ENCODE measurements around the gene UNC119. TPM values are rescaled to one million over a fixed set of nuclear protein-coding genes. Genes with fewer than 3 reads are reported as not detected.

UNC119 gene
- 10 to 100 TPM; 39.1 to 67.7 TPM for total RNA-seq

DNA sequence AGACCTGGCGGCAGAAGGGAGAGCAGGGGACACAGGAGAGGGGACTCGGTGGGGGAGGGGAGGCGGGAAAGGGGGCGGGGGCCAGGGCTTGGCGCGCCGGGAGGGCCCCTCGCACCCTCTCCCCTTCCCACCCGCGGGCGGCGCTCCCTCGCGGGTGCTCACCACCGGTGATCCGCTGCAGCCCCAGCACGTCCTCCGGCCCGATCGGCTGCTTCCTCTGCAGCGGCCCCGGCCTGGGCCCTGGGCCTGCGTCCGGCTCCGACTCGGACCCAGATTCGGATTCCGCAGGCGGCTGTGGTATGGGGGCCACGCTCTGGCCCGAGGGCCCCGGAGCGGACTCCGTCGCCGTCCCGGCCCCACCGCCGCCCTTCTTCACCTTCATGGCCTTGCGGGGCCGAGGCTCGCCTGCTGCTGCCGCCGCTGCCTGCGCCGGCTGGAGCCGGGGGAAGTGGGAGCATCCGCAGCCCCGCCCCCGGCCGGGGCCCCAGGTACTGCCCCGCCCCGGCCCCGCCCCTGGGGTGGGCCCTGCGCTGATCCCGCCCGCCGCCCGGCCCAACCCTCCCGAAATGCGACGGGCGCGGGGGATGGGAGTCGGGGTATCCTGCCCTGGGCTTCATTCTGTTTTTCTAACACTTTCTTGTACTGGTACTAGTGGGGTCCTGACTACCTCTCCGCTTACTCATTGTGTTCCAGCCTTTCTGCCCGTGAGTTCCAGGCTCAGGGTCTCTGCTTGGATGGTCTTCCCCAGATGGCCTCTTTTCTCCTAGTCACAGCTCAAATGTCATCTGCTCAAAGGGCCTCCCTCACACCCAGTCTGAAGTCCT, at the start of gene UNC119:
Gene UNC119 (minus strand): TSS at position 449 of the 824 bp plus-strand sequence. CDS start 67 bp downstream, at position 382.
- peak within 1 kb of the TSS; percentile 96 for H3K4me3 Mint-ChIP-seq
- peak within 1 kb of the TSS; percentile 90 for H3K27ac Mint-ChIP-seq
- peaks cover 64% of the 10 kb centered on the region for H3K36me3 Mint-ChIP-seq (ENCODE audit: low read depth)
- H3K4me1 Mint-ChIP-seq, result peaks cover 31% of the 10 kb centered on the region
- H3K27me3 Mint-ChIP-seq, result no peaks in the 10 kb centered on the region
- no peaks in the 10 kb centered on the region for H3K9me3 Mint-ChIP-seq
- ATAC-seq (replicated peaks), result peak; percentile 86

DNA sequence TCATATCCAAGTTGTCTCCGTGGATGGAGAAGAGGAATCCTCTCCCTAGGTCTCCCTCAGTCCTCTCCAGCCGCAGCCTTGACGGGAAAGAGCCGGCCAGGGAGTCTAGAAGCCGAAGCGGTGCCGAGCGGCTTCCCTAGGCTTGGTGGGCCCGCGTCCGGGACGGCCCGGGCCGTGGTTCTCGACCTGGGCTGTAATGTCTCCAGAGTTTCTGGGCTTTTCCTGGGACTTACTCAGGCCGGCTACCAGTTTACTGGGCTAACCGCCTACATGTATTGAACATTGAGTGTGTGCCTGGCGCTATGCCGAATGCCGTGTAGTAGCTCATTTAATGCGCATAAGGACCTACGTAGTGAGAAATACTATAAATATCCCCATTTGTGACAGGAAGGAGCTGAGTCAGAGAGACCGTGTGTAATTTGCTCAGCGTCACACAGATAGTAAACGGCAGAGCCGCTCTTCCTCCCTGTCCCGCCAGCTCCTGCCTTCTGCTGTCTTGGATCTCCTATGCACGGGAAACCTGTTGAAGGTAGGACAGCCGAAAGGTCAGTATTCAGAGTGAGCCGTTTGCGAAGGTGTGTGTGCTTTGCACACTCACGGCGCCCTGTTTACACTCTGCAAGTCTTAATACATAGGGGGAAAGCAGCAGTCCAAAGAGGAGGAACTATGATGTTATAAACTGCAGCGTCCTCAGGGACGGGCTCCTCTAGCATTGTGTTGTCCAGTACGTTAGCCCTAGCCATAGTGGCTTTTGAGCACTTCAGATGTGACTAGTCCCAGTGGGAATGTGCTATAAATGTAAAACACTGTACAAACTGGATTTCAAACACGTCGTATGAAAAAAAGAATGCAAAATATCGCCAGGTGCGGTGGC, 47.1 kb upstream of the UNC119 start:
- Mint-ChIP-seq H3K27me3 (no peaks in the 10 kb centered on the region), H3K27ac (peak overlapping the region; percentile 98), H3K4me1 (peaks cover 18% of the 10 kb centered on the region), H3K4me3 (peak overlapping the region; percentile 100), H3K9me3 (no peaks in the 10 kb centered on the region), H3K36me3 (ENCODE audit: low read depth) (peaks cover 39% of the 10 kb centered on the region)
- ATAC-seq (replicated peaks), result peak; percentile 83

DNA sequence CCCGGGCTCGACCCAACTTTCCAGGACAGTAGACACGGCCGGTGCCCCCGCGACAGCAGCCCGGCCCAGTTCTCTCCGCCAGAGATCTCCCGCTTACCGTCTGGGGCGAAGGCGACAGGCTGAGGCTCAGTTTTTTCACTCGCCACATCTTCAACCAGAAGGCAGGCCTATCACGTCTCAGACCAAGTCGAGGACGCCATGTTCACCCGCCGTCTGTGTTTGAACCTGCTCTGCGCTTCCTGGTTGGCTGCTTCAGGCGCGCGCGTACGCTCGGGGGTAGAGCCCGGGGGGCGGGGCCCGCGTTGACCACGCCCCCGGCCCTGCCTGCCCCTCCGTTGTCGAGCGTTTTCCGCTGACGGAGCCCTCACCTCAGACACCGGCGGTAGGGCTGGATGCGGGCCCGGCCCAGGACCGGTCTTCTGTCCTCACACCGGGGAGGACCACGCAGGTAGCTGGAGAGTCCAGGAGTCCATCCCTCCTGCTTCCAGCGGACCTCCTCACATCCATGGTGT, 46.4 kb upstream of the UNC119 start, which contains the start of gene SPAG5:
Gene SPAG5 (minus strand): TSS at position 227 of the 512 bp plus-strand sequence. CDS start 79 bp downstream, at position 148.
- peak; percentile 93 for ATAC-seq (replicated peaks)
- peak within 1 kb of the TSS; percentile 98 for H3K27ac Mint-ChIP-seq
- peaks cover 18% of the 10 kb centered on the region for H3K4me1 Mint-ChIP-seq
- peak within 1 kb of the TSS; percentile 100 for H3K4me3 Mint-ChIP-seq
- H3K27me3 Mint-ChIP-seq, result no peaks in the 10 kb centered on the region
- peaks cover 43% of the 10 kb centered on the region for H3K36me3 Mint-ChIP-seq (ENCODE audit: low read depth)
- H3K9me3 Mint-ChIP-seq, result no peaks in the 10 kb centered on the region

DNA sequence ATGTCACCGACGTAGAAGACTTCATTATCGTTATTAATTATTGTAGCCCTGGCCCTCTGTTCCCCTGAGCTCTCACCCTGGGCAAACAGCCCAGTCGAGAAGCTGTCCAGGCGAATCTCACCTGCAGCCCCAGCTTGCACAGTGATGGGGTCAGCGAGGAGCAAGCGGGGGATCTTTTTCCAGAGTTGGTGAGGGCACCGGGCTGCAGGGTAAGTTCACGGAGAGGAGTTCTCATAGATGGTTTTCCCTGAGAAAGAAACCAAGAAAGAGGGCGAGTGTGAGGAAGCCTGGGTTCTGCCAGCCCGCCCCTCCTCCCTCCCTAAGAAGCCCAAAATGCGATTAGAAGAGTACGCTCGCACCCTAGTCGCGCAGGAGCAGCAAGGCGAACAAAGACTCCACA, 46.0 kb upstream of the UNC119 start:
- Mint-ChIP-seq H3K4me1 (peaks cover 18% of the 10 kb centered on the region), H3K9me3 (no peaks in the 10 kb centered on the region), H3K27ac (peak overlapping the region; percentile 98), H3K36me3 (ENCODE audit: low read depth) (peaks cover 44% of the 10 kb centered on the region), H3K4me3 (peak overlapping the region; percentile 100), H3K27me3 (no peaks in the 10 kb centered on the region)
- no peak for ATAC-seq (replicated peaks)

DNA sequence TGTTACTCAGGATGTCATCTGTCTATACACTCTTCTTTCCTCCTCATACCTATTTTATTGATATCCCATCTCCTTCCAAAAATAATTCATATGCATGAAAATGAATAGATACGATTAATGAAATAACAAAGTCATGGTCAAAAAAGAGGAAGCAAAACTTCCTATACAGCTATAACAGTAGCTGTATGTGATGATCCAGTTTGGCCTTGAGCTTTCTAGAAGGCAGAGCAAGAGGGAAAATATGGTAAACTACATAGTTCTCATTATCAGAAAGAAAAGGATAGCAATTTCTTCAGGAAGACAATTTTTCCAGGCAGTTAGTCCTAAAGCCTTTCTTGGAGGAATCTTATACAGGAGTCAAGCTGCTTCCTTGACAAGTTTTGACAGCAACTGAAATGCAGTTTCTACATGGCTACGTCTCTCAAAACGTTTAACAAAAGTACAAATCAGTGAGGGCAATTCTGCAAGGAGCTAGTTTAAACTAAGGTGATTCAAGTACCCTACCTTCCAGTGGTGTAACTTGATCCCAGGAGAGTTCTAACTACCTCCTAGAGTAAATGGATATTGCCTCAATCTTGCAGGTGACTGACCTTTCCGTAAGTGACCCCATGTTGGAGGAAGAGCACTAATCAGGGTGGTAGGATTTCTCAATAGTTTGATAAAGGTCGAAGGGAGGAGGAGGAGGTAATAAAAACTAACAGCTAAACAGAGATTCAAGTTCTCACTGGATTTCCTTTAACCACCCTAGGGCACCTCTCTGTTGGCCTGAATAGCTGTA, 45.4 kb upstream of the UNC119 start:
- Mint-ChIP-seq H3K36me3 (ENCODE audit: low read depth) (peaks cover 47% of the 10 kb centered on the region), H3K4me3 (peak overlapping the region; percentile 100), H3K27me3 (no peaks in the 10 kb centered on the region), H3K27ac (peak overlapping the region; percentile 98), H3K4me1 (peaks cover 18% of the 10 kb centered on the region), H3K9me3 (no peaks in the 10 kb centered on the region)
- no peak for ATAC-seq (replicated peaks)

DNA sequence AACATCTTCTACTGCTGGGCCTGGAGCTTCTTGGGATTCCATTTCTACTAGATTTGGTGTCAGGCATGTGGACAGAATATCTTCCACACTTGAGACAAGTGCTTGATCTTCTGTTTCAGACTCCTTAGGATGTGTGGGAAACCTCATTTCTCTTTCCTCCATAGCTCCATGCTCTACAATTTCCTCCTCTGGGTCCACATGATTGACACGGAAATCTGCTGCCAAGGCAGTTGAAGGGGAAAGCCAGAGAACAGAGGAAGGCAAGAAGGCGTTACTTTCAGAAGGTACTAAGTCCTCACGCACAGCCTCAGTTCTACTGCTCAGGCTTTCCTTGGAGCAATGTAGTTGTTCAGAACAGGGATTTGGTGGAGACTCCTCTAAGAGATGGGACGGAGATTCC, 39.8 kb upstream of the UNC119 start:
- no peaks in the 10 kb centered on the region for H3K9me3 Mint-ChIP-seq
- H3K27me3 Mint-ChIP-seq, result no peaks in the 10 kb centered on the region
- no peak for ATAC-seq (replicated peaks)

DNA sequence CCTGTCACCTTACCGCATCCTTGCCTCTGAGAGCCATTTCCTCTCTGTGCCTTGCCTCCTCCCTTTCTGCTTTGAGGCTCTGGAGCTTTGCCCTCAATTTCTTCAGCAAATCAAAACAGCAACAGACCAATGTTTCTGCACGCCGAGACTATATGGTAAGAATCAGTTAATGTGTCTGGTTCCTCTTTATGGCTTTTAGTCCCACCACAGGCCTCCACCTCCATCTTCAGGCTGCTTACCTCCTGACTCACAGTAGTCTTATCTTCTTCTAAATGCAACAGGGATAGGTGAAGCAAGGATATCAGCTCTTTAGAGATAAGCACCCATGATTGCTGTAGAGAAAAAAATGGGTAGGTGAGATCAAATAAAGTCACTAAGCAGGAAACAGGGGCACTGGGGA, 33.4 kb upstream of the UNC119 start:
- peaks cover under 1% of the 10 kb centered on the region for H3K4me1 Mint-ChIP-seq
- no peaks in the 10 kb centered on the region for H3K27me3 Mint-ChIP-seq
- H3K36me3 Mint-ChIP-seq (ENCODE audit: low read depth), result peaks cover 25% of the 10 kb centered on the region
- no peaks in the 10 kb centered on the region for H3K9me3 Mint-ChIP-seq
- no peak overlapping the region for H3K4me3 Mint-ChIP-seq
- no peak for ATAC-seq (replicated peaks)
- no peak overlapping the region for H3K27ac Mint-ChIP-seq

More for the DNA sequence above, 39.8 kb upstream of the UNC119 start:
- H3K4me3 Mint-ChIP-seq, result no peak overlapping the region
- peaks cover under 1% of the 10 kb centered on the region for H3K4me1 Mint-ChIP-seq
- H3K36me3 Mint-ChIP-seq (ENCODE audit: low read depth), result peaks cover 63% of the 10 kb centered on the region
- H3K27ac Mint-ChIP-seq, result no peak overlapping the region

DNA sequence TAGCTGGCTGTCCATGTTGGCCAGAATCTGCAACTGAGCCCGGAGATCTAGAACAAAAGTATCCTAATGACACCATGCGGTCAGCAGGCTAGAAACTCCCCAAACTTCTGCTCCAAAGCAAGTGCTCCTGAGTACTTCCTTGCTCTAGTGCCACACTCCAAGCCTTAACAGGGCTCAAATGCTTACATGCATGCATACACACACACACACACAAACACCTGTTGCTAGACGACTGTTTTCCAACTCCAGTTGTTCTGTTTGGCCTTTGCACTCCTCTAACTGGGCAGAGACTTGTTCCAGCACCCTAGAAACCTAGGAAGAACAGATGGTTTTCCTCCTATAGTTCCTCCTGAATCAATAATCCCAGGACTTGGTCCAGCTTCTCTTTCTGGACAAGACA, 32.0 kb upstream of the UNC119 start:
- peaks cover 30% of the 10 kb centered on the region for H3K36me3 Mint-ChIP-seq (ENCODE audit: low read depth)
- H3K9me3 Mint-ChIP-seq, result no peaks in the 10 kb centered on the region
- no peak overlapping the region for H3K27ac Mint-ChIP-seq
- no peak for ATAC-seq (replicated peaks)
- H3K4me3 Mint-ChIP-seq, result no peak overlapping the region
- H3K27me3 Mint-ChIP-seq, result no peaks in the 10 kb centered on the region
- H3K4me1 Mint-ChIP-seq, result peaks cover 15% of the 10 kb centered on the region

DNA sequence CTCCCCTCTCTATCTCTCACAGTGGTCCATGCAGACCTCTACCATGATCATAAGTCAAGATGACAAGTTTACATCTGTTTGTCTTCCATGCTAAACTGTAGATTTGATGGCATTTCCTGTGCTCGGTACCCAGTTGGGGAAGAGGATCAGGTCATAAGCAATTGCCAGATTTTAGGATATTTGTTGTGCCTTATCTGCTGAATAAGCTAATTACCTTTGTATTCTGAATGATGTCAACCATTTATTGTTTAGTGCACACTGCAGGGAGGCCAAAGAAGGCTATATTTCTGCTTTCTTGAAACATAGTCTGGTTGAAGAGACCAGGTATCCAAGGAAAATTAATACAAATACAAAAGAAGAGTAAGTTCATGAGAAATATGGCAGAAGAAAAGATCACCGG, 30.1 kb upstream of the UNC119 start:
- H3K36me3 Mint-ChIP-seq (ENCODE audit: low read depth), result peaks cover 36% of the 10 kb centered on the region
- ATAC-seq (replicated peaks), result no peak
- H3K27ac Mint-ChIP-seq, result no peak overlapping the region
- H3K9me3 Mint-ChIP-seq, result no peaks in the 10 kb centered on the region
- H3K4me1 Mint-ChIP-seq, result peaks cover 21% of the 10 kb centered on the region
- H3K27me3 Mint-ChIP-seq, result no peaks in the 10 kb centered on the region
- H3K4me3 Mint-ChIP-seq, result no peak overlapping the region

DNA sequence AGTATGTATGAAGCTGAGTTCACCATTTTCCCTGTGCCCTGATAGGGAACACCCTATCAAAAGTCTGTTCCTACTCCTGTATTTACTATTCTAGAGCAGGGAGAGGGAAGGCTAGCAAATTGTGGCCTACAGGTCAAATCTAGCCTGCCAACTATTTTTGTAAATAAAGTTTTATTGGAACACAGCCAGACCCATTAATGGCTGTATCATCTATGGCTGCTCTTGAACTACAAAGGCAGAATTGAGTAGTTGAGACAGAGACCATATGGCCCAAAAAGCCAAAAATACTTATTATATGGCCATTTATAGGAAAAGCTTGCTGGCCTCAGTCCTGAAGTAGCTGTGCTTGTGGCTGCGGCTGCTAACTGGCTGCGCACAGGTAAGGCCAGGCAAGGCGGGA, 28.5 kb upstream of the UNC119 start:
- Mint-ChIP-seq H3K4me1 (peaks cover 21% of the 10 kb centered on the region), H3K36me3 (ENCODE audit: low read depth) (peaks cover 50% of the 10 kb centered on the region), H3K27me3 (no peaks in the 10 kb centered on the region), H3K27ac (peak overlapping the region; percentile 69), H3K4me3 (peak overlapping the region; percentile 77), H3K9me3 (no peaks in the 10 kb centered on the region)
- no peak for ATAC-seq (replicated peaks)

DNA sequence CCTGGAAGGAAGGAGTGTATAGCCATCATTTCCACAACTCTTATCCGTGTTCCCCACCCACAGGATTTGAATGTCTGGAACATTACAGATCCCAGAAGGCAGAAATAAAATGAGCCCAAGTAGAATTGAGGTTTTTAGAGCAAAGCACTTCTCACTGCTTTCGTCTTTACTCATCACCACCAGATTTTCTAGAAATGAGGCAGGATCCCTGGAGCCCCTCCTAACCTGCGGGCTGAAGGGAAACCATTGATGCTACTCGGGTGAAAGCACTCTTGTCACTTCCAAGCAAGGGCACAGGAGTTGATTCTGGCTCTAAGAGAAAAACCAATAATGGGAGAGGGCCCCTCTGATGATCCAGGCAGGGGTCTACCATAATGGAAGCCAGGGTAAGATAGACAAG, 27.1 kb upstream of the UNC119 start:
- H3K4me1 Mint-ChIP-seq, result peaks cover 21% of the 10 kb centered on the region
- H3K9me3 Mint-ChIP-seq, result no peaks in the 10 kb centered on the region
- no peaks in the 10 kb centered on the region for H3K27me3 Mint-ChIP-seq
- ATAC-seq (replicated peaks), result peak; percentile 71
- H3K36me3 Mint-ChIP-seq (ENCODE audit: low read depth), result peaks cover 65% of the 10 kb centered on the region
- peak overlapping the region; percentile 77 for H3K4me3 Mint-ChIP-seq
- H3K27ac Mint-ChIP-seq, result peak overlapping the region; percentile 69

DNA sequence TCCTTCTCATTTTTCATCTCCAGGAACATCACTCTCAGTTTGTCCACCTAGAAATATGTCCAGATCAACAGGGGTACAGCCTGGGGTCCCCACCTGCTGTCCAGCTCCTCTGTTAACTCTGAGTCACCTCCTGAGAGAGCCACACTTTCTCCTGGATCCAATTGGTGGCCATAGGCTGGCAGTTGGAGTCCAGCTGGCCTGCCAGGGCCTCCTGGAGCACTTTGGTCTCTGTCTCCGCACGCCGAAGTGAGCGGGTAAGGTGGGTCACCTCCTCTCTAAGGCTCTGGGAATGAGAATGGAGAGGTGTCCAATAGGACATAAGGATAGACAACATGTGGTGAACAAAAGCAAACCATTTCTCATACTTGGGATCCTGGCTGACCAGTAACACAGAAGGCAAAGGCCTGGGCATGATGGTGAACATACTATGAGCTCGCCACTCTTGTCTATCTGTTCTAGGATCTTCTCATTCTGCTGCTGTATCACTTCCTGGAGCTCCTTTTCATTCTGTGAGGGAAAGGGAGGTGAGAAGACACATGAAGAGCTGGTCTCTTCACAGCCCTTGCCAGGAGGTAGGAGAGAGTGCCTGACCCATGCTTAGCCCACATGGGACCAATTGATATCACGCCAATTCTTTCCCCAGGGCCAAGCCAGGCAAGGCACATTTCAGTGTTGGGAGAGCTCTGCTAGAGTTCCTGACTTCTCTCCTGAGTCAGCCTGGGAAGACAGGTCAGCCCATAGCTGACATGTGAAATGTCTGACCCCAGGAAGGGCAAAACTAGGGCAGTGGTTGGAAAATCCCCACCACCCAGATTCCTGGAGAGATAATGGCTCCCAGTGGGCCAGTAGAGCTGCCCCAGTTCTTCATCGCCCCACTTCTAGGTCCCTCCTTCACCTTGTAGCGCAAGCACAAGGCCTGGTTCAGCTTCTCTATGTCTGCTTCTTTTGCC, 26.1 kb upstream of the UNC119 start:
- Mint-ChIP-seq H3K27ac (peak overlapping the region; percentile 69), H3K9me3 (no peaks in the 10 kb centered on the region), H3K27me3 (no peaks in the 10 kb centered on the region), H3K4me1 (peaks cover 21% of the 10 kb centered on the region), H3K4me3 (peak overlapping the region; percentile 77), H3K36me3 (ENCODE audit: low read depth) (peaks cover 75% of the 10 kb centered on the region)
- ATAC-seq (replicated peaks), result no peak

DNA sequence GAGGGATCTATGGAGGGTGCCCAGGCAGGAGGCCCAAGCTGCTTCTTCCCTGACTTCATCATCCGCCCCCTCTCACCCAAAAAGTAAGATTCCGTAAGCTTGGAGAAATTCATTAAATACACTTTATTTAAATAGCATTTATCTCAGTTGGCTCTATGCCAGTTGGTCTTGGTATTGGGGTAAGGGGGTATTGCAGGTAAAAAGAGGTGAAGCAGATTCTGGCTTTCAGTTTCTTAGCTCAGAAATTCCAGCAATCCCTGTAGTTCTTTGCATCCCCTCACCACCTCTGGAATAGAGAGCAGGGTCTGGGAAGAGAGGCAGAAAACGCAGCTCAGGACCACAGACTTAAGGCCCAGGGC, 25.0 kb upstream of the UNC119 start:
- H3K9me3 Mint-ChIP-seq, result no peaks in the 10 kb centered on the region
- peak overlapping the region; percentile 97 for H3K4me3 Mint-ChIP-seq
- H3K4me1 Mint-ChIP-seq, result peaks cover 30% of the 10 kb centered on the region
- H3K27me3 Mint-ChIP-seq, result no peaks in the 10 kb centered on the region
- H3K27ac Mint-ChIP-seq, result no peak overlapping the region
- ATAC-seq (replicated peaks), result no peak
- peaks cover 86% of the 10 kb centered on the region for H3K36me3 Mint-ChIP-seq (ENCODE audit: low read depth)

Measured in activated T-helper 17 cell treated with anti-CD3 and anti-CD28 coated beads, Interleukin-2, amount 50 U/mL, for 72 hours (primary cell).